K562 (cell line): ENCODE measurements around the gene PRKACA. TPM values are rescaled to one million over a fixed set of nuclear protein-coding genes. Genes with fewer than 3 reads are reported as not detected.
A peak's percentile ranks its signal among the peaks of the same experiment; 100 is the strongest.

ENCODE experiments used
- ATAC-seq: fragments of 200-7000 bp; cut with Tn5 transposase; 3 replicates; pipeline ENCODE4 v1.9.1; 2020; ENCODE audit warnings: moderate library complexity
- BruUV-seq: library from RNA; stranded (reverse); fragments of 400-500 nt; replicated peaks from 2 replicates; lab custom pipeline; 2021; lab: Mats Ljungman, UMichigan
- CTCF ChIA-PET: fragments of 300-600 bp; formaldehyde crosslinking; extraction: SDS; loops from one replicate; lab custom pipeline; 2021; ENCODE audit warnings: low intra/inter-chr PET ratio; lab: Yijun Ruan, JAX
- POLR2A ChIA-PET: fragments of 300-600, 350-650 bp; sonication (Branson Sonifier 250); formaldehyde crosslinking; extraction: SDS; loops from one replicate; lab custom pipeline; 2021; ENCODE audit warnings: antibody characterized with exemption, inconsistent platforms; lab: Yijun Ruan, JAX
- DNase-seq, 4 experiments: peaks; one replicate each; pipeline versions ENCODE4 v3.0.0 to v3.0.0-alpha.2; 2011 to 2018; ENCODE audit warnings: low spot score in 3 of 4, mixed read lengths in 3 of 4; ENCODE audit errors: extremely low read depth in 1 of 4
- FAIRE-seq: peaks from 2 replicates; lab custom pipeline; 2011; peaks lifted over from hg19 to GRCh38; lab: Jason Lieb, UNC
- H2AFZ ChIP-seq: 2 replicates; pipeline ENCODE4 v1.6.0; 2011; ENCODE audit warnings: low read depth, low read length, control low read depth, inconsistent platforms
- H3K27ac ChIP-seq: fragments of 200-600 bp; 3 replicates; pipeline ENCODE4 v1.8.0; 2011; ENCODE audit warnings: low read depth, mild to moderate bottlenecking, control low read depth, inconsistent platforms, low read length, moderate library complexity, mixed read lengths; ENCODE audit errors: extremely low read depth
- H3K27me3 ChIP-seq, 2 experiments: fragments of 300-600 bp in 1 of 2; 2 replicates in 1 of 2; 3 replicates in 1 of 2; pipeline versions ENCODE4 v1.6.0 to v1.8.0; 2011; ENCODE audit warnings: inconsistent platforms in 2 of 2, low read length in 2 of 2, mild to moderate bottlenecking in 1 of 2, mixed read lengths in 1 of 2, moderate library complexity in 1 of 2; ENCODE audit not compliant: control insufficient read depth in 2 of 2, insufficient read depth in 2 of 2
- H3K36me3 ChIP-seq: fragments of 300-600 bp; 3 replicates; pipeline ENCODE4 v1.8.0; 2011; ENCODE audit warnings: mild to moderate bottlenecking, low read length, inconsistent platforms; ENCODE audit not compliant: control insufficient read depth, insufficient read depth
- H3K4me1 ChIP-seq, 2 experiments: fragments of 200-600 bp in 1 of 2; replicated peaks in 1 of 2; 2 replicates in 1 of 2; 3 replicates in 1 of 2; pipeline versions ENCODE4 v1.5.1 to v1.8.0; 2011; ENCODE audit warnings: inconsistent platforms in 2 of 2, low read length in 2 of 2, mild to moderate bottlenecking in 1 of 2, mixed read lengths in 1 of 2, moderate library complexity in 1 of 2; ENCODE audit not compliant: control insufficient read depth in 2 of 2, insufficient read depth in 2 of 2
- H3K4me2 ChIP-seq: 2 replicates; pipeline ENCODE4 v1.6.1; 2011; ENCODE audit warnings: low read length, control low read depth, inconsistent platforms, mixed read lengths; ENCODE audit not compliant: insufficient read depth
- H3K4me3 ChIP-seq: fragments of 200-600 bp; sonication (generic), shearing (Covaris generic); 2 replicates; pipeline ENCODE4 v1.5.1; 2016; ENCODE audit warnings: control low read depth, inconsistent platforms
- H3K79me2 ChIP-seq: fragments of 200-600 bp; 3 replicates; pipeline ENCODE4 v1.8.0; 2011; ENCODE audit warnings: low read length, inconsistent platforms; ENCODE audit not compliant: control insufficient read depth, insufficient read depth
- H3K9ac ChIP-seq, 2 experiments: 2 replicates each; pipeline versions ENCODE4 v1.6.0 to v1.6.1; 2011; ENCODE audit warnings: low read depth in 2 of 2, low read length in 2 of 2, control low read depth in 1 of 2, inconsistent platforms in 1 of 2, mild to moderate bottlenecking in 1 of 2, mixed read lengths in 1 of 2; ENCODE audit not compliant: insufficient read depth in 1 of 2
- H3K9me1 ChIP-seq: one replicate; pipeline ENCODE4 v1.6.0; 2011; ENCODE audit warnings: inconsistent platforms, mild to moderate bottlenecking, low read length, moderate library complexity; ENCODE audit not compliant: control insufficient read depth, insufficient read depth
- H3K9me3 ChIP-seq: replicated peaks from 2 replicates; pipeline ENCODE4 v1.5.1; 2011; ENCODE audit warnings: low read depth, low read length, inconsistent platforms; ENCODE audit not compliant: control insufficient read depth, insufficient read depth
- H4K20me1 ChIP-seq: replicated peaks from 2 replicates; pipeline ENCODE4 v1.6.1; 2011; ENCODE audit warnings: low read length, inconsistent platforms, mixed read lengths; ENCODE audit not compliant: control insufficient read depth, insufficient read depth
- DPF2 ChIP-seq: fragments of 450-650 bp; IDR thresholded peaks from 2 replicates; pipeline ENCODE4 v1.6.1; 2016
- FOXK2 ChIP-seq, 2 experiments: fragments of 450-650 bp; IDR thresholded peaks in 1 of 2; conservative IDR thresholded peaks in 1 of 2; 2 replicates each; pipeline ENCODE4 v1.6.1; 2016; ENCODE audit warnings: low read depth in 2 of 2, mild to moderate bottlenecking in 1 of 2
- FOXP4 ChIP-seq: sonication (generic); formaldehyde crosslinking; IDR thresholded peaks from 2 replicates; pipeline ENCODE4 v1.8.0; 2022; ENCODE audit warnings: mild to moderate bottlenecking, missing genetic modification reagents, borderline replicate concordance
- MED1 ChIP-seq: sonication (generic); formaldehyde crosslinking; IDR thresholded peaks from 2 replicates; pipeline ENCODE4 v1.8.1; 2023; ENCODE audit warnings: missing genetic modification reagents, borderline replicate concordance
- NFE2L1 ChIP-seq: fragments of 450-650 bp; IDR thresholded peaks from 2 replicates; pipeline ENCODE4 v1.6.1; 2016; ENCODE audit warnings: missing genetic modification characterization, low read depth, mild to moderate bottlenecking, missing compliant biosample characterization, moderate library complexity, borderline replicate concordance
- SREBF2 ChIP-seq: sonication (generic); formaldehyde crosslinking; IDR thresholded peaks from 2 replicates; pipeline ENCODE4 v1.4.0; 2020; ENCODE audit warnings: mild to moderate bottlenecking, missing genetic modification reagents
- SUPT5H ChIP-seq: fragments of 450-650 bp; IDR thresholded peaks from 2 replicates; pipeline ENCODE4 v1.6.1; 2016
- ZKSCAN1 ChIP-seq: fragments of 150-350 bp; IDR thresholded peaks from 2 replicates; pipeline ENCODE4 v1.6.1; 2016; ENCODE audit warnings: low read depth, low read length
- ZNF274 ChIP-seq: IDR thresholded peaks from 2 replicates; pipeline ENCODE4 v1.6.1; 2011; ENCODE audit warnings: low read depth, mild to moderate bottlenecking, low read length, moderate library complexity, borderline replicate concordance
- ZNF707 ChIP-seq: fragments of 250-450 bp; sonication (Bioruptor Pico); conservative IDR thresholded peaks from 2 replicates; pipeline ENCODE4 v1.8.0; 2022; ENCODE audit warnings: inconsistent platforms, mild to moderate bottlenecking, moderate library complexity
- ZNF766 ChIP-seq: fragments of 200-800 bp; sonication (Bioruptor generic); conservative IDR thresholded peaks from 2 replicates; pipeline ENCODE4 v1.6.1; 2016; ENCODE audit warnings: missing genetic modification characterization, missing compliant biosample characterization
- WGBS: fragments of 100-300 bp; shearing (Covaris generic); methylation state at CpG from one replicate; pipeline ENCODE4 v1.1.6; 2016; ENCODE audit warnings: low coverage, mixed read lengths; ENCODE audit not compliant: insufficient coverage; ENCODE audit errors: missing lambda C conversion rate; 5-methylcytosine and 5-hydroxymethylcytosine counted together
- in situ Hi-C: fragments of 300-500 bp; cut with MboI; formaldehyde crosslinking; loops from 4 replicates; pipeline ENCODE4 v1.15.0; 2018; ENCODE audit warnings: inconsistent platforms, mixed read lengths
- intact Hi-C: fragments of 100-400 bp; cut with micrococcal nuclease; formaldehyde crosslinking; loops from 2 replicates; pipeline ENCODE4 v1.14.2; 2022
- polyA plus RNA-seq, 8 experiments: library from polyadenylated mRNA; depleted of rRNA in 4 of 8; stranded (reverse) in 5 of 8; unstranded in 3 of 8; fragments of >200 nt; fragmentation: Nextera tagmentation in 2 of 8; fragmentation: Illumina TruSeq in 1 of 8; extraction: Ambion mirVana in 2 of 8; extraction: Trizol in 1 of 8; gene quantifications; 2 replicates each; pipeline versions ENCODE4 v1.2.1 to v1.2.3, GENCODE V29; 2011 to 2014; ENCODE audit warnings: inconsistent platforms in 1 of 8, missing spikeins in 1 of 8
- total RNA-seq, 7 experiments: library from RNA; depleted of rRNA in 6 of 7; stranded (reverse); fragments of >200 nt in 6 of 7; fragmentation: Illumina TruSeq in 2 of 7; extraction: Trizol in 2 of 7; gene quantifications; 2 replicates each; pipeline versions ENCODE4 v1.2.1 to v1.2.3, GENCODE V29; 2011 to 2021; ENCODE audit warnings: low replicate concordance in 1 of 7

The PRKACA gene
- total and polyA plus RNA-seq, 9 of the 15 experiments (the other 6 are each of a cell fraction or from before 2014, with no cell fraction given): 1.2 to 63.1 (median 13.0) TPM

- H3K4me3 ChIP-seq: peak overlapping the region; percentile 48
- no peaks in the 10 kb centered on the region for H3K9me3 ChIP-seq
- peaks cover 25% of the 10 kb centered on the region; the same call in 2 of the 3 replicates for H3K36me3 ChIP-seq
- H2AFZ ChIP-seq: peak overlapping the region; percentile 79; the same call in 1 of the 2 replicates
- in situ Hi-C loops (no loop called here), intact Hi-C loops (no loop called here)
- no peaks in the 10 kb centered on the region for H3K9me1 ChIP-seq
- ATAC-seq (no peak), FAIRE-seq (no peak), DNase-seq (no peak)
- peaks cover 15 to 42% of the 10 kb centered on the region in 2 experiments; a peak in 4 of 5 replicates for H3K4me1 ChIP-seq
- TF ChIP-seq MED1 (CRISPR knock-in tag): no peak
- TF ChIP-seq FOXK2 (conservative IDR thresholded peaks at IDR 0.05 in 1 of 2, IDR thresholded peaks at IDR 0.05 in 1 of 2; ENCODE audit: low read depth in 2 of 2): no peak
- TF ChIP-seq ZNF707 (CRISPR knock-in tag): no peak
- TF ChIP-seq NFE2L1: no peak
- 0 out of 2 replicates have a peak, but pooled peaks have one; percentile 3 for TF ChIP-seq DPF2
- no peak for TF ChIP-seq ZNF274
- TF ChIP-seq SUPT5H: no peak
- no peak for TF ChIP-seq FOXP4
- no peak for TF ChIP-seq ZNF766 (CRISPR knock-in tag)
- TF ChIP-seq SREBF2: no peak
- TF ChIP-seq ZKSCAN1: peak; percentile 80; the same call in 1 of the 2 replicates
- ChIA-PET CTCF (no interaction called here), POLR2A (no interaction called here)
- H3K27ac ChIP-seq: no peak overlapping the region; the same call in 2 of the 3 replicates
- peak overlapping the region; percentile 17 to 90; a peak in 2 of 4 replicates for H3K9ac ChIP-seq
- BruUV-seq: no TSS peak
- H3K4me2 ChIP-seq: peak overlapping the region; percentile 81
- WGBS: 28% methylated on average over 5 of the region's 5 CpGs
- H3K27me3 ChIP-seq: no peaks in the 10 kb centered on the region
- no peaks in the 10 kb centered on the region for H4K20me1 ChIP-seq
- peaks cover 13% of the 10 kb centered on the region for H3K79me2 ChIP-seq
Measured at GRCh38 chr19:14086098-14086497, 31.5 kb downstream of the PRKACA start.
